Activated naive CD8-positive, alpha-beta T cell treated with anti-CD3 and anti-CD28 coated beads, Interleukin-2, amount 10 ng/mL, durations not matched to agents 7 days and 5 days (primary cell): ENCODE data around the gene RASSF8. TPM values are rescaled to one million over a fixed set of nuclear protein-coding genes. Genes with fewer than 3 reads are reported as not detected.
A peak's percentile ranks its signal among the peaks of the same experiment; 100 is the strongest.

Source experiments
- ATAC-seq: fragments of 150-1000 bp; cut with Tn5 transposase; one replicate; pipeline ENCODE4 v1.10.0; 2021; ENCODE audit warnings: low read depth, moderate library complexity
- POLR2A ChIA-PET: fragments of 350-600 bp; sonication (Branson Sonifier 250); formaldehyde crosslinking; loops from one replicate; lab custom pipeline; 2021; ENCODE audit warnings: antibody characterized with exemption; lab: Charles Lee
- DNase-seq: peaks from one replicate; pipeline ENCODE4 v3.0.0; 2021
- H3K27ac Mint-ChIP-seq: one replicate; pipeline ENCODE4 v1.8.0; 2022; ENCODE audit warnings: mild to moderate bottlenecking, mixed read lengths
- H3K27me3 Mint-ChIP-seq: one replicate; pipeline ENCODE4 v1.8.0; 2022; ENCODE audit warnings: mild to moderate bottlenecking, moderate library complexity, mixed read lengths
- H3K36me3 Mint-ChIP-seq: one replicate; pipeline ENCODE4 v1.8.0; 2021; ENCODE audit warnings: mild to moderate bottlenecking, mixed read lengths
- H3K4me1 Mint-ChIP-seq: one replicate; pipeline ENCODE4 v1.8.0; 2021; ENCODE audit warnings: mixed read lengths
- H3K4me3 Mint-ChIP-seq: one replicate; pipeline ENCODE4 v1.8.0; 2022; ENCODE audit warnings: mild to moderate bottlenecking, moderate library complexity, mixed read lengths
- H3K9me3 Mint-ChIP-seq: one replicate; pipeline ENCODE4 v1.8.0; 2021; ENCODE audit warnings: mixed read lengths
- total RNA-seq, 2 experiments: library from RNA; stranded (reverse); gene quantifications; one replicate each; pipeline ENCODE4 v1.2.3, GENCODE V29; 2021

Gene RASSF8
- total RNA-seq, 2 experiments from 2014 or later, result 0.33 to 0.91 TPM

GRCh38 chr12:26109343-26109881, 150.9 kb downstream of the RASSF8 start:
- no peak for ATAC-seq
- DNase-seq, result no peak
- Mint-ChIP-seq H3K27ac (no peak overlapping the region), H3K36me3 (no peaks in the 10 kb centered on the region), H3K4me1 (peaks cover 5% of the 10 kb centered on the region), H3K9me3 (no peaks in the 10 kb centered on the region), H3K4me3 (no peak overlapping the region), H3K27me3 (peaks cover 44% of the 10 kb centered on the region)
- POLR2A ChIA-PET, result no interaction called here

GRCh38 chr12:26112232-26112631, 153.8 kb downstream of the RASSF8 start:
- DNase-seq (no peak), ATAC-seq (no peak)
- Mint-ChIP-seq H3K4me1 (peaks cover 5% of the 10 kb centered on the region), H3K36me3 (no peaks in the 10 kb centered on the region), H3K4me3 (no peak overlapping the region), H3K9me3 (no peaks in the 10 kb centered on the region), H3K27ac (no peak overlapping the region), H3K27me3 (peaks cover 69% of the 10 kb centered on the region)
- POLR2A ChIA-PET, result no interaction called here

GRCh38 chr12:26112703-26113147, 154.2 kb downstream of the RASSF8 start:
- no peak overlapping the region for H3K4me3 Mint-ChIP-seq
- ATAC-seq (no peak), DNase-seq (no peak)
- no peaks in the 10 kb centered on the region for H3K36me3 Mint-ChIP-seq
- H3K27ac Mint-ChIP-seq, result no peak overlapping the region
- POLR2A ChIA-PET, result no interaction called here
- no peaks in the 10 kb centered on the region for H3K9me3 Mint-ChIP-seq
- H3K4me1 Mint-ChIP-seq, result peaks cover 5% of the 10 kb centered on the region
- peaks cover 72% of the 10 kb centered on the region for H3K27me3 Mint-ChIP-seq

GRCh38 chr12:26113181-26113654, 154.7 kb downstream of the RASSF8 start:
- Mint-ChIP-seq H3K27me3 (peaks cover 72% of the 10 kb centered on the region), H3K4me3 (peak overlapping the region; percentile 69), H3K9me3 (no peaks in the 10 kb centered on the region), H3K36me3 (no peaks in the 10 kb centered on the region), H3K27ac (no peak overlapping the region), H3K4me1 (peaks cover 5% of the 10 kb centered on the region)
- POLR2A ChIA-PET, result no interaction called here
- DNase-seq, result no peak
- no peak for ATAC-seq

- POLR2A ChIA-PET, result interaction anchor here (1.0 kb wide), 1 partner anchor 539 kb away, joined by 3 read pairs; no protein-coding TSS in a partner anchor
- peak; percentile 89 for ATAC-seq
- Mint-ChIP-seq H3K4me3 (peak overlapping the region; percentile 69), H3K4me1 (peaks cover 5% of the 10 kb centered on the region), H3K27ac (no peak overlapping the region), H3K36me3 (no peaks in the 10 kb centered on the region), H3K27me3 (peaks cover 77% of the 10 kb centered on the region), H3K9me3 (no peaks in the 10 kb centered on the region)
- peak; percentile 73 for DNase-seq
These were observed 155.6 kb downstream of the RASSF8 start for GRCh38 chr12:26113853-26114719.

- POLR2A ChIA-PET, result interaction anchor here (0.5 to 1.0 kb wide), 2 partner anchors 32 to 538 kb away, joined by 3 read pairs; no protein-coding TSS in a partner anchor
- H3K4me3 Mint-ChIP-seq, result peak overlapping the region; percentile 68
- H3K27ac Mint-ChIP-seq, result no peak overlapping the region
- ATAC-seq (no peak), DNase-seq (no peak)
- H3K9me3 Mint-ChIP-seq, result no peaks in the 10 kb centered on the region
- peaks cover 5% of the 10 kb centered on the region for H3K4me1 Mint-ChIP-seq
- no peaks in the 10 kb centered on the region for H3K36me3 Mint-ChIP-seq
- H3K27me3 Mint-ChIP-seq, result peaks cover 81% of the 10 kb centered on the region
These were observed 156.4 kb downstream of the RASSF8 start for GRCh38 chr12:26114720-26115401.

- DNase-seq (no peak), ATAC-seq (no peak)
- peaks cover 10% of the 10 kb centered on the region for H3K4me1 Mint-ChIP-seq
- H3K4me3 Mint-ChIP-seq, result no peak overlapping the region
- no peaks in the 10 kb centered on the region for H3K9me3 Mint-ChIP-seq
- POLR2A ChIA-PET, result no interaction called here
- peaks cover 82% of the 10 kb centered on the region for H3K27me3 Mint-ChIP-seq
- no peak overlapping the region for H3K27ac Mint-ChIP-seq
- no peaks in the 10 kb centered on the region for H3K36me3 Mint-ChIP-seq
These were observed 158.6 kb downstream of the RASSF8 start for GRCh38 chr12:26116829-26117715.

- Mint-ChIP-seq H3K4me1 (peaks cover 15% of the 10 kb centered on the region), H3K9me3 (no peaks in the 10 kb centered on the region), H3K4me3 (no peak overlapping the region), H3K36me3 (no peaks in the 10 kb centered on the region), H3K27ac (no peak overlapping the region), H3K27me3 (peaks cover 75% of the 10 kb centered on the region)
- POLR2A ChIA-PET, result no interaction called here
- ATAC-seq, result no peak
- no peak for DNase-seq
These were observed 159.8 kb downstream of the RASSF8 start for GRCh38 chr12:26118308-26118707.

- Mint-ChIP-seq H3K9me3 (no peaks in the 10 kb centered on the region), H3K36me3 (no peaks in the 10 kb centered on the region), H3K27ac (no peak overlapping the region), H3K4me3 (no peak overlapping the region), H3K27me3 (peaks cover 81% of the 10 kb centered on the region), H3K4me1 (peaks cover 16% of the 10 kb centered on the region)
- no peak for DNase-seq
- no peak for ATAC-seq
- POLR2A ChIA-PET, result no interaction called here
These were observed 161.0 kb downstream of the RASSF8 start for GRCh38 chr12:26119391-26119989.

- Mint-ChIP-seq H3K4me3 (no peak overlapping the region), H3K4me1 (peaks cover 24% of the 10 kb centered on the region), H3K9me3 (no peaks in the 10 kb centered on the region), H3K36me3 (no peaks in the 10 kb centered on the region), H3K27ac (no peak overlapping the region), H3K27me3 (peaks cover 79% of the 10 kb centered on the region)
- POLR2A ChIA-PET, result interaction anchor here (1.8 kb wide), 1 partner anchor 712 kb away, joined by 4 read pairs; the partner anchor contains the start of gene ITPR2
- DNase-seq, result no peak
- no peak for ATAC-seq
These were observed 162.2 kb downstream of the RASSF8 start for GRCh38 chr12:26120561-26121274.

GRCh38 chr12:26121323-26122060, 163.0 kb downstream of the RASSF8 start:
- DNase-seq, result no peak
- ATAC-seq, result no peak
- H3K27ac Mint-ChIP-seq, result no peak overlapping the region
- H3K27me3 Mint-ChIP-seq, result peaks cover 80% of the 10 kb centered on the region
- H3K4me3 Mint-ChIP-seq, result peak overlapping the region; percentile 63
- POLR2A ChIA-PET, result interaction anchor here (1.8 kb wide), 1 partner anchor 711 kb away, joined by 4 read pairs; the partner anchor contains the start of gene ITPR2
- no peaks in the 10 kb centered on the region for H3K36me3 Mint-ChIP-seq
- peaks cover 26% of the 10 kb centered on the region for H3K4me1 Mint-ChIP-seq
- no peaks in the 10 kb centered on the region for H3K9me3 Mint-ChIP-seq
